ENCODE data around the gene MUC22. TPM values are rescaled to one million over a fixed set of nuclear protein-coding genes. Genes with fewer than 3 reads are reported as not detected.
A peak's percentile ranks its signal among the peaks of the same experiment; 100 is the strongest.
"Not testable (repeated sequence)": the region's sequence is repeated elsewhere in the genome, so short reads cannot be mapped to it uniquely, and the experiment has no call there.

Gene MUC22
- total and polyA plus RNA-seq, 2 donors: 0.02 to 0.05 TPM

- Histone ChIP-seq H3K27me3 (ENCODE audit: control insufficient read depth in 2 of 2, insufficient read depth in 1 of 2, low read length in 1 of 2) (peaks cover 0 to 21% of the 10 kb centered on the region in 2 donors), H3K4me3 (ENCODE audit: low read length in 2 of 2) (no peak overlapping the region), H3K36me3 (ENCODE audit: control insufficient read depth in 2 of 2, insufficient read depth in 2 of 2, low read length in 1 of 2) (no peaks in the 10 kb centered on the region), H3K27ac (ENCODE audit: low read depth in 1 of 2, low read length in 1 of 2) (no peak overlapping the region), H3K4me1 (ENCODE audit: control insufficient read depth in 2 of 2, insufficient read depth in 2 of 2, low read length in 2 of 2) (no peaks in the 10 kb centered on the region), H3K9me3 (ENCODE audit: control insufficient read depth in 2 of 2, insufficient read depth in 1 of 2, low read length in 1 of 2) (no peaks in the 10 kb centered on the region)
- DNase-seq (ENCODE audit: low read depth in 6 of 9, low spot score in 9 of 9): no peak
- 94% methylated on average over 12 of the region's 12 CpGs for WGBS
These were observed 31.2 kb downstream of the MUC22 start for GRCh38 chr6:31041372-31041974.

GRCh38 chr6:31042806-31043205 is 32.5 kb downstream of the MUC22 start:
- Histone ChIP-seq H3K36me3 (ENCODE audit: control insufficient read depth in 2 of 2, insufficient read depth in 2 of 2, low read length in 1 of 2) (no peaks in the 10 kb centered on the region), H3K4me1 (ENCODE audit: control insufficient read depth in 2 of 2, insufficient read depth in 2 of 2, low read length in 2 of 2) (no peaks in the 10 kb centered on the region), H3K27ac (ENCODE audit: low read depth in 1 of 2, low read length in 1 of 2) (no peak overlapping the region), H3K9me3 (ENCODE audit: control insufficient read depth in 2 of 2, insufficient read depth in 1 of 2, low read length in 1 of 2) (no peaks in the 10 kb centered on the region), H3K27me3 (ENCODE audit: control insufficient read depth in 2 of 2, insufficient read depth in 1 of 2, low read length in 1 of 2) (peaks cover 0 to 16% of the 10 kb centered on the region in 2 donors), H3K4me3 (ENCODE audit: low read length in 2 of 2) (no peak overlapping the region)
- DNase-seq (ENCODE audit: low read depth in 6 of 9, low spot score in 9 of 9): peak in 7 of 9 donors; percentile 9 to 47 (median 13)
- WGBS: 34% methylated on average over 4 of the region's 4 CpGs

- Histone ChIP-seq H3K9me3 (ENCODE audit: control insufficient read depth in 2 of 2, insufficient read depth in 1 of 2, low read length in 1 of 2) (no peaks in the 10 kb centered on the region), H3K27me3 (ENCODE audit: control insufficient read depth in 2 of 2, insufficient read depth in 1 of 2, low read length in 1 of 2) (peaks cover 0 to 20% of the 10 kb centered on the region in 2 donors), H3K36me3 (ENCODE audit: control insufficient read depth in 2 of 2, insufficient read depth in 2 of 2, low read length in 1 of 2) (no peaks in the 10 kb centered on the region), H3K4me3 (ENCODE audit: low read length in 2 of 2) (no peak overlapping the region), H3K27ac (ENCODE audit: low read depth in 1 of 2, low read length in 1 of 2) (no peak overlapping the region), H3K4me1 (ENCODE audit: control insufficient read depth in 2 of 2, insufficient read depth in 2 of 2, low read length in 2 of 2) (no peaks in the 10 kb centered on the region)
- no peak for DNase-seq (ENCODE audit: low read depth in 6 of 9, low spot score in 9 of 9)
- WGBS: 94% methylated on average over 4 of the region's 4 CpGs
These were observed 37.8 kb downstream of the MUC22 start for GRCh38 chr6:31048099-31048498.

DNA sequence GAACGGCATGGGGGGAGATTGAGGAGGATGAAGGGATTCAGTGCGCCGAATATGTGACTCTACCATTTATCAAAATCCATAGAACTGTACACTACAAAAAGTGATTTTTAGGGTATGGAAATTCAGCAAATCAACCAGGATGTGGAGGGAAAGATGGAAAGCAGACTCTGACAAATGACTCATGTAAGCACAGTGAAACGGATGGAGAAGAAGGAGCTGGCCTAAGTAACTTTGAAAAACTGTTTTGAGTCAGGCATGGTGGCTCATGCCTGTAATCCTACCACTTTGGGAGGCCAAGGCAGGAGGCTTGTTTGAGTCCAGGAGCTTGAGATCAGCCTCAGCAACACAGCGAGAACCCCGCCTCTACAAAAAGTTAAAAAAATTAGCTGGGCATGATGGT is 39.2 kb downstream of the MUC22 start:
- H3K4me1 ChIP-seq (ENCODE audit: control insufficient read depth in 2 of 2, insufficient read depth in 2 of 2, low read length in 2 of 2): no peaks in the 10 kb centered on the region
- 97% methylated on average over 6 of the region's 6 CpGs for WGBS
- H3K4me3 ChIP-seq (ENCODE audit: low read length in 2 of 2): no peak overlapping the region
- no peak for DNase-seq (ENCODE audit: low read depth in 6 of 9, low spot score in 9 of 9)
- no peak overlapping the region for H3K27ac ChIP-seq (ENCODE audit: low read depth in 1 of 2, low read length in 1 of 2)
- H3K9me3 ChIP-seq (ENCODE audit: control insufficient read depth in 2 of 2, insufficient read depth in 1 of 2, low read length in 1 of 2): no peaks in the 10 kb centered on the region
- H3K27me3 ChIP-seq (ENCODE audit: control insufficient read depth in 2 of 2, insufficient read depth in 1 of 2, low read length in 1 of 2): peaks cover 0 to 34% of the 10 kb centered on the region in 2 donors
- H3K36me3 ChIP-seq (ENCODE audit: control insufficient read depth in 2 of 2, insufficient read depth in 2 of 2, low read length in 1 of 2): no peaks in the 10 kb centered on the region

DNA sequence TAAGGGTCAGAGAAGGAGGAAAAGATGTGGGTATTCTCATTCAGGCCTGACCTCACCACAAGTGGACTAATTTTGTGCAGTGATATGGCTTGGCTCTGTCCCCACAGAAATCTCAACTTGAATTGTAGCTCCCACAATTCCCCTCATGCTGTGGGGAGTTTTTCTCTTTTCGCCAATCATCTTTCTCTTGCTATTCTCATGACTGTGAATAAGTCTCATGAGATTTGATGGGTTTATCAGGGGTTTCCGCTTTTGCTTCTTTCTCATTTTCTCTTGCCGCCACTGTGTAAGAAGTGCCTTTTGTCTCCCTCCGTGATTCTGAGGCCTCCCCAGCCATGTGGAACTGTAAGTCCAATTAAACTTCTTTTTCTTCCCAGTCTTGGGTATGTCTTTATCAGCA is 42.9 kb downstream of the MUC22 start:
- 96% methylated on average over 4 of the region's 4 CpGs for WGBS
- H3K27ac ChIP-seq (ENCODE audit: low read depth in 1 of 2, low read length in 1 of 2): not testable (repeated sequence)

DNA sequence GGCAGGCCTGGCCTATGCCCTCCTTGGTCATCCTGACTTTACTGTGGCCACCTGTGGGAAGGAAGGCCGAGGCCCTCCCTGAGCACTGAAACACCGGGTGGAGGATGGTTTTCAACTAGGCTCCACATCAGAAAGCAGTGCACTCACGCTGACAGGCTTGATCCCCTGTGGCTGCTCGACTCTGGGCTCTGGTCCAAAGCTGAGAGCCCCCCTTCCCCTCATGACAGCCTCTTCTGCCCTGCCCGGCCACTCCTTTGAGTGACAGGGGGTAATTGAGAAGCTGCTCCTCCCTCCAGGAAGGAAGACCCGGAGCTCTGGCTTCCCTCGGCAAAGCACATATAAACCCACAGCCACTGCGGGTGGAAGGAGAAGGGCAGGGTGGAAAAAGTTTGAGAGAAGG is 43.6 kb downstream of the MUC22 start:
- WGBS: 6% methylated on average over 8 of the region's 8 CpGs
- no peak overlapping the region for H3K27ac ChIP-seq (ENCODE audit: low read depth in 1 of 2, low read length in 1 of 2)
- no peak for DNase-seq (ENCODE audit: low read depth in 6 of 9, low spot score in 9 of 9)
- no peak overlapping the region for H3K4me3 ChIP-seq (ENCODE audit: low read length in 2 of 2)
- no peaks in the 10 kb centered on the region for H3K9me3 ChIP-seq (ENCODE audit: control insufficient read depth in 2 of 2, insufficient read depth in 1 of 2, low read length in 1 of 2)
- H3K36me3 ChIP-seq (ENCODE audit: control insufficient read depth in 2 of 2, insufficient read depth in 2 of 2, low read length in 1 of 2): no peaks in the 10 kb centered on the region
- H3K4me1 ChIP-seq (ENCODE audit: control insufficient read depth in 2 of 2, insufficient read depth in 2 of 2, low read length in 2 of 2): no peaks in the 10 kb centered on the region
- peaks cover 2 to 32% of the 10 kb centered on the region in 2 donors for H3K27me3 ChIP-seq (ENCODE audit: control insufficient read depth in 2 of 2, insufficient read depth in 1 of 2, low read length in 1 of 2)

More for the DNA sequence above, 42.9 kb downstream of the MUC22 start:
- not testable (repeated sequence) for H3K4me3 ChIP-seq (ENCODE audit: low read length in 2 of 2); H3K36me3 ChIP-seq (ENCODE audit: control insufficient read depth in 2 of 2, insufficient read depth in 2 of 2, low read length in 1 of 2); H3K9me3 ChIP-seq (ENCODE audit: control insufficient read depth in 2 of 2, insufficient read depth in 1 of 2, low read length in 1 of 2); H3K4me1 ChIP-seq (ENCODE audit: control insufficient read depth in 2 of 2, insufficient read depth in 2 of 2, low read length in 2 of 2); DNase-seq (ENCODE audit: low read depth in 6 of 9, low spot score in 9 of 9)
- peaks cover 2 to 33% of the 10 kb centered on the region in 2 donors for H3K27me3 ChIP-seq (ENCODE audit: control insufficient read depth in 2 of 2, insufficient read depth in 1 of 2, low read length in 1 of 2)

DNA sequence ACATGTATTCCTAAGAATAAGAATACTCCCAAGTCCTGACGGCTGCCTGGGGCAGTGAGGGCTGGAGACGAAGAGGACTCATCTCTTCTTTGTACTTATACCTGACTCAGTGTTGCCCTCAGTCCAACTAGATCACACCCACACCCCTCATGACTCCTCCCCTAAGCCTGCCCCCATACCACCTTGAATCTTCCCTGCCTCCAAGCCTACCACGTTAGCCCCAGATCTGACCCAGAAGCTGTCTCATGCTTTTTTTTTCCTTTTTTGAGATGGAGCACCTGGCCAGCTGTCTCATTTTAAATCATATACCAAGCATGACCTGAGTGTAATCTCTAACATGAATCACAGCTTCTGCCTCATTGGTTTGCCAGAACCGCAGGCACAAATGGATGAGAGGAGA is 45.2 kb downstream of the MUC22 start:
- H3K27me3 ChIP-seq (ENCODE audit: control insufficient read depth in 2 of 2, insufficient read depth in 1 of 2, low read length in 1 of 2): peaks cover 2 to 29% of the 10 kb centered on the region in 2 donors
- H3K4me3 ChIP-seq (ENCODE audit: low read length in 2 of 2): no peak overlapping the region
- 92% methylated on average over 4 of the region's 4 CpGs for WGBS
- no peaks in the 10 kb centered on the region for H3K9me3 ChIP-seq (ENCODE audit: control insufficient read depth in 2 of 2, insufficient read depth in 1 of 2, low read length in 1 of 2)
- DNase-seq (ENCODE audit: low read depth in 6 of 9, low spot score in 9 of 9): no peak
- H3K36me3 ChIP-seq (ENCODE audit: control insufficient read depth in 2 of 2, insufficient read depth in 2 of 2, low read length in 1 of 2): no peaks in the 10 kb centered on the region
- no peak overlapping the region for H3K27ac ChIP-seq (ENCODE audit: low read depth in 1 of 2, low read length in 1 of 2)
- no peaks in the 10 kb centered on the region for H3K4me1 ChIP-seq (ENCODE audit: control insufficient read depth in 2 of 2, insufficient read depth in 2 of 2, low read length in 2 of 2)

DNA sequence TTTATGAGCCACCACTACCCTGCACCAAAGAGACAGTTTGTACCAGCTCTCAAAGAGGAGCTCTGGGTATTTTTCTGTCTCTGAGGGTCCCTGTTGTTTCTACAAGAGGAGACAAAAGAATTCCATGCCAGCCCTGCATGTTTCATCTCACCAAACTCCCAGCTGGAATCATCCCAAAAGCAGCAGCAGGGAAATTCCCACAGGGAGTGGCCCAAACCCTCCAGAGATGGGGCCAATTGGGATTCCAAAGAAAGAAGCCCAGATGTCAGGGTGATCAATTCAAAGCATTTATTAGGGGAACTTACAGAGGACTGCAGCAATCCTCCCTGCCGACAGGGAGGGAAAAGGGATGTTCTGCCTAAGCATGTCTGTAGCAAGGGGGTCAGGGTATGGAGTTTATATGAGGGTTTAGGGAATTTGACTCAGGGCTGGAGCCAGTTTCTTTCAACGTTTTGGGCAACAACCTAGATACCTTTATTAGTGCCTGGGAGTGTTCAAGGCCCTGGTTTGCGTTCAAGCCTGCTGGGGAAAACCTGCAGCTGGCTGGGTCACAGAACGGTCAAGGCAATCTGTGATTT is 47.2 kb downstream of the MUC22 start:
- no peak for DNase-seq (ENCODE audit: low read depth in 6 of 9, low spot score in 9 of 9)
- Histone ChIP-seq H3K36me3 (ENCODE audit: control insufficient read depth in 2 of 2, insufficient read depth in 2 of 2, low read length in 1 of 2) (no peaks in the 10 kb centered on the region), H3K4me1 (ENCODE audit: control insufficient read depth in 2 of 2, insufficient read depth in 2 of 2, low read length in 2 of 2) (no peaks in the 10 kb centered on the region), H3K27ac (ENCODE audit: low read depth in 1 of 2, low read length in 1 of 2) (no peak overlapping the region), H3K27me3 (ENCODE audit: control insufficient read depth in 2 of 2, insufficient read depth in 1 of 2, low read length in 1 of 2) (peaks cover 4 to 31% of the 10 kb centered on the region in 2 donors), H3K4me3 (ENCODE audit: low read length in 2 of 2) (no peak overlapping the region), H3K9me3 (ENCODE audit: control insufficient read depth in 2 of 2, insufficient read depth in 1 of 2, low read length in 1 of 2) (no peaks in the 10 kb centered on the region)
- 88% methylated on average over 4 of the region's 4 CpGs for WGBS

DNA sequence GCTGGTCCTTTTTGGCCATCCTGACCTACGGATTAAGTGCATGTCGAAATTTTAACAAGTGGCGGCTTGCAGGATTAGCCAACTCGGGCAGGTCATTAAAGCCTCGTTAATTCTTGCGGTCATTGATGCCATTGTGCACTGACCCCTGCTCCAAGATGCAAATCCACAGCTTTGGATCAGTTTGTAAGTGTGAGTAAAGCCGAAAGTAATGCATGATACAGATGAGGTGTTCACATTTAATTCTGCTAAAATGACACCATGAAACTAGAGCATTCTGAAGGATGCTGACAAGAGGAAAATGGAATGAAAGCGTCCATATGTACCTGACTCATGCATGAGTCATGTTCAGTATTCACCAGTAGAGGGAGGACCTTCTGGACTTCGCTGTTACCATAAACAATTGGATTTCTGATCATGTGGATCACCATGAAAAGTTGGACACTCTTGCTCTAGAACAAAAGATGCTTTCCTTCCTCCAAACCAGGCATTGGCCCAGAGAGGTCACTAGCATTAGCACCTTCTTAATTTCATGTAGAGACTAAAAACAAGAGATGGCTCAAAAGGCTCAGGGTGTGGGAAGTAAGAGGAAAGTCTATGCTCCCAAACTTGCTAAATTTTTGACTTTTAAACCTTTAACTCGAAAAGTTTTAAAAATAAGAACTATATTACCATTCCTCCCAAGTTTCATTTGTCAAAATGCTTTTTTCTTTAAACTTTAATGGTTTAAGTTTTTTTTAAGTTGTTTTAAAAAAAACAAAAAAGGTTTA is 48.0 kb downstream of the MUC22 start:
- Histone ChIP-seq H3K36me3 (ENCODE audit: control insufficient read depth in 2 of 2, insufficient read depth in 2 of 2, low read length in 1 of 2) (no peaks in the 10 kb centered on the region), H3K4me1 (ENCODE audit: control insufficient read depth in 2 of 2, insufficient read depth in 2 of 2, low read length in 2 of 2) (no peaks in the 10 kb centered on the region), H3K27me3 (ENCODE audit: control insufficient read depth in 2 of 2, insufficient read depth in 1 of 2, low read length in 1 of 2) (peaks cover 4 to 26% of the 10 kb centered on the region in 2 donors), H3K9me3 (ENCODE audit: control insufficient read depth in 2 of 2, insufficient read depth in 1 of 2, low read length in 1 of 2) (no peaks in the 10 kb centered on the region), H3K27ac (ENCODE audit: low read depth in 1 of 2, low read length in 1 of 2) (no peak overlapping the region), H3K4me3 (ENCODE audit: low read length in 2 of 2) (no peak overlapping the region)
- peak in 2 of 9 donors; percentile 12 to 26 for DNase-seq (ENCODE audit: low read depth in 6 of 9, low spot score in 9 of 9)
- WGBS: 87% methylated on average over 10 of the region's 10 CpGs
